D721Med (cell line): ENCODE measurements around the gene OBSCN.
"Not testable (repeated sequence)": the region's sequence is repeated elsewhere in the genome, so short reads cannot be mapped to it uniquely, and the experiment has no call there.

Source experiments
- DNase-seq: peaks from one replicate; pipeline ENCODE4 v3.0.0; 2011; ENCODE audit warnings: low spot score; ENCODE audit not compliant: insufficient read length
- FAIRE-seq: peaks from 2 replicates; lab custom pipeline; 2011; peaks lifted over from hg19 to GRCh38; lab: Jason Lieb, UNC
- CTCF ChIP-seq: IDR thresholded peaks from 2 replicates; pipeline ENCODE4 v1.5.1; 2012; ENCODE audit warnings: mild to moderate bottlenecking, control low read depth; ENCODE audit not compliant: insufficient read depth; ENCODE audit errors: missing control alignments

Gene OBSCN

DNA sequence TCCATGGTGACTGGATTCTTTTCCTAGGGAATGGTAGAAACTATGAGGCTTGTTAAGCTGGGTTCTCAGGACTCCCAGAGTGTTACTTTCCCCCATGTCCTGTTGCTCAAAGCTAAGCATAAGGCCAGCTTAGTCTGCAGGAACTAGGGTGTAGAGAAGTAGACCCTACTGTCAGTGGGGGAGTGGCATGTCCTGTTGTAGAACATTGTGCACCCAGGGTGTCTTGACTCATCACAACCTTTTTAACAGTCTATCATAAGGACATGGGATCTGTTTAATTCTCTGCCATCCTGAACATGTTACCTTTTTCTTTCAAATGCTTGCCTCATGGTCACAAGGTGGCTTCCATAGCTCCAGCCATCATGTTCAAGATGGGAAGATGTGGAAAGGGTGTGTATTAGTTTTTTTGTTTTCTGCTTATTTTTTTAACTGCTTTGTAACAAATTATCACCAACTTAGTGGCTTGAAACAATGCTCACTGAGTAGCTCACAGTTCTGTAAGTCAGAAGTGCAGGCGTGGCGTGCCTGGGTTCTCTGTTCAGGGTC is 17.4 kb downstream of the OBSCN start:
- DNase-seq: no peak
- no peak for FAIRE-seq
- no peak for TF ChIP-seq CTCF

GRCh38 chr1:228225740-228226139 is 17.9 kb downstream of the OBSCN start:
- DNase-seq: no peak
- no peak for TF ChIP-seq CTCF
- FAIRE-seq: no peak

GRCh38 chr1:228226141-228226874 is 18.5 kb downstream of the OBSCN start:
- no peak for TF ChIP-seq CTCF
- no peak for FAIRE-seq
- DNase-seq: no peak

DNA sequence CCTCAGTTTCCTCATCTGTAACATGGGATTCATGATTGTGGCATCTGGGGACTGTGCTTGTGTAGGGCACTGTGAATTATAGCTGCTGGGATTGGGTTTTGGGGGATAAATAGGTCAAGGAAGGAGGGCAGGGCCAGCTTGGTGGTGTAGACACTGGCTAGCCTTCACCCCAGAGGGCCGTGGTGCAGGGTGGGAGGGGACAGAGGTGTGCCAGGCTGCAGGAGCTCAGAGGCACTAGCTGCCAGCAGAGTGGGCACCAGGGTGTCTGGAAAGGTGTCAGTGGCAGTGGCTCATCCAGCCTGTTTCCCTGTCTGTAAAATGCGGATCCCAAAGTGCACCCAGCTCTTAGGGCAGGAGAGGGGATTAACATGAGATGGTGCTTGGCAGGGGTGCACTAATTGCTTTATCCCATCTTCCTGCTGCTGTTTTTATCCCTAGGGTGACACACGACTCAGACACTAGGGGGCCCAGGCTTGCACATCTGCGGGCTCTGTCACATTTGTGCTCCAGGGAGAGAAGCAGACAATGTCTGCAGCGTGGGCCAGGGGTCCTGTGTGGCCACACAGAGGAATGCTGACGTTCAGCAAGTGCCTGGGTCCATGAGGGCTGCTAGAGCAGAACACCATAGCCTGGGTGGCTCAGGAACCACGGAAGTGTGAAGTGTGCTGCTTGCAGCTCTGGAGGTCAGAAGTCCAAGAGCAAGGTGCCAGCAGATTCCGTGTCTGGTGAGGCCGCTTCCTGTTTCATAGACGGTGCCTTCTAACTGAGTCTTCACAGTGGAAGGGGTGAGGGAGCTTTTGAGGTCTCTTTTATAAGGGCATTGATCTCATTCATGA is 19.3 kb downstream of the OBSCN start:
- FAIRE-seq: no peak
- peak; percentile 68 for TF ChIP-seq CTCF
- peak; percentile 33 for DNase-seq

GRCh38 chr1:228228147-228228546 is 20.3 kb downstream of the OBSCN start:
- not testable (repeated sequence) for DNase-seq, FAIRE-seq

DNA sequence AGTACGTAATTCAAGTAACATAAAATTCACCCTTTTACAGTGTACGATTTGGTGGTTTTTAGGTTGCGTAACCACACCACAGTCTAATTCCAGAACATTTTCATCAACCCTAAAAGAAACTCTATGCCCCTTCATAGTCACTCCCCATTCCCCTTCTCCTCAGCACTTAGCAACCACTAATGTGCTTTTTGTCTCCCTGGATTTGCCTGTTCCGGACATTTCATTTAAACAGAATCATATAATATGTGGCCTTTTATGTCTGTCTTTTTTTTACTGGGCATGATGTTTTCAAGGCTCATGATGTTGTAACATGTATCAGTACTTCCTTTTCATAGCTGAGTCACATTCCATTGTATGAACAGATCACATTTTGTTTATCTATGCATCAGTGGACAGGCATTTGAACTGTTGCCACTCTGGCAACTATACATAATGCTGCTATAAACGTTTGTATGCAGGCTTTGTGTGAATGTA is 20.8 kb downstream of the OBSCN start:
- DNase-seq (no peak), FAIRE-seq (no peak)
- no peak for TF ChIP-seq CTCF

DNA sequence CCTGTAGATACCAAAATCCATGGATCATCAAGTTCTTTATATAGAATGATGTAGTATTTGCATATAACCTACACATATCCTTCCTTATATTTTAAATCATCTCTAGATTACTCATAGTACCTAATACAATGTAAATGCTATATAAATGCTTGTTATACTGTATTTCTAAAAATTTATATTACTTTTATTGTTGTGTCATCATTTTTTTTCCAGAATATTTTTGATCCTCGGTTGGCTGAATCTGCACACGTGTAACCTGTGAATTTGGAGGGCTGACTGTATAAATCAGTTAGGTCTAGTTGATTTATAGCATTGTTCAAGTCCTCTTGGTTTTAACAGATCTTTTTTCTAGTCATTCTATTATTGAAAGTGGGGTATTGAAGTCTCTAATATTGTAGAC is 23.3 kb downstream of the OBSCN start:
- DNase-seq (no peak), FAIRE-seq (no peak)
- no peak for TF ChIP-seq CTCF
